HG03342 (cell line): ENCODE measurements around the gene NTS.
A peak's percentile ranks its signal among the peaks of the same experiment; 100 is the strongest.

Experiments used
- ATAC-seq: cut with Tn5 transposase; IDR thresholded peaks from one replicate; pipeline ENCODE4 v1.9.1; 2021; ENCODE audit warnings: mild to moderate bottlenecking, moderate library complexity; ENCODE audit not compliant: unreplicated experiment

The NTS gene

GRCh38 chr12:85920324-85920947 is 46.3 kb downstream of the NTS start:
- ATAC-seq, result peak; percentile 79

- no peak for ATAC-seq
Measured at GRCh38 chr12:85923767-85924331, 49.8 kb downstream of the NTS start.

DNA sequence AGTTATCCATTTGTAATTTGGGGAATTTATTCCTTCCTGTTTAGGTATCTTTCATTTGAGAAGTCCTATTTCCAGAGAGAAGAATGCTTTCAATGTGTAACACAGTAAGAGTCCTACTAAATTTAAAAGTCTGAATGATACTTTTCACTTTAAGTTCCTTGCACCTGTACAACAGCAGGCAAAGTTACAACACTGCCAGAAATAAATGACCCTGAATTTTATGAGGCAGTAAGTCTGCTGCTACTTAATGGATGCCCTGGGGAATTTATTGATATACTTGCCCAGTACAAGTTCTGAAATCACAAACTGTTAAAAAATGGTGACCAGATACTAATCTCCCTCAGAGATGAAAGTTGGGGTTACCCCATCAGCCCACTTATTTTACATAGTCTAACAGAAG is 53.1 kb downstream of the NTS start:
- ATAC-seq, result no peak
